NCI-H1048 (cell line): ENCODE data around the gene DIP2C.
"Not testable (repeated sequence)": the region's sequence is repeated elsewhere in the genome, so short reads cannot be mapped to it uniquely, and the experiment has no call there.

Experiments used
- DNase-seq: peaks from one replicate; lab custom pipeline; 2025; lab: John Stamatoyannopoulos, UW

DIP2C gene

GRCh38 chr10:657816-658350 is 31.6 kb downstream of the DIP2C start:
- DNase-seq: not testable (repeated sequence)

- DNase-seq: no peak
Measured at GRCh38 chr10:656883-657282, 32.6 kb downstream of the DIP2C start.

GRCh38 chr10:655184-655583 is 34.3 kb downstream of the DIP2C start:
- no peak for DNase-seq

GRCh38 chr10:654647-654996 is 34.8 kb downstream of the DIP2C start:
- DNase-seq: no peak

- DNase-seq: no peak
Measured at GRCh38 chr10:653991-654646, 35.3 kb downstream of the DIP2C start.

GRCh38 chr10:652832-653459 is 36.5 kb downstream of the DIP2C start:
- DNase-seq: not testable (repeated sequence)

- DNase-seq: no peak
Measured at GRCh38 chr10:652233-652632, 37.2 kb downstream of the DIP2C start.

GRCh38 chr10:651692-652091 is 37.8 kb downstream of the DIP2C start:
- no peak for DNase-seq

GRCh38 chr10:650886-651615 is 38.4 kb downstream of the DIP2C start:
- no peak for DNase-seq

- no peak for DNase-seq
Measured at GRCh38 chr10:650441-650851, 39.0 kb downstream of the DIP2C start.

- no peak for DNase-seq
Measured at GRCh38 chr10:649798-650440, 39.5 kb downstream of the DIP2C start.

- no peak for DNase-seq
Measured at GRCh38 chr10:649445-649797, 40.0 kb downstream of the DIP2C start.

GRCh38 chr10:647019-647418 is 42.4 kb downstream of the DIP2C start:
- not testable (repeated sequence) for DNase-seq

- DNase-seq: no peak
Measured at GRCh38 chr10:646118-646524, 43.3 kb downstream of the DIP2C start.

GRCh38 chr10:644943-645334 is 44.5 kb downstream of the DIP2C start:
- no peak for DNase-seq

- no peak for DNase-seq
Measured at GRCh38 chr10:644076-644942, 45.2 kb downstream of the DIP2C start.

- no peak for DNase-seq
Measured at GRCh38 chr10:642186-642890, 47.1 kb downstream of the DIP2C start.

- DNase-seq: no peak
Measured at GRCh38 chr10:641149-642010, 48.1 kb downstream of the DIP2C start.

GRCh38 chr10:640673-641045 is 48.8 kb downstream of the DIP2C start:
- DNase-seq: no peak
